GM20431 (cell line): Measurements from ENCODE around the gene TCEA3.

Experiments used
- in situ Hi-C: fragments of 300-500 bp; cut with MseI, MboI; formaldehyde crosslinking; loops from one replicate; pipeline ENCODE4 v1.15.0; 2020; ENCODE audit warnings: low sequenced_read_pairs; ENCODE audit not compliant: unreplicated experiment

The TCEA3 gene

GRCh38 chr1:23424293-23425192, at the start of gene TCEA3:
TCEA3 (minus strand) TSS chr1:23424748; CDS start chr1:23424633, 115 bp downstream.
- in situ Hi-C loops: no loop called here

- in situ Hi-C loops: no loop called here
Measured at GRCh38 chr1:23473037-23473800, 48.7 kb upstream of the TCEA3 start.

GRCh38 chr1:23472351-23473036, 47.9 kb upstream of the TCEA3 start:
- in situ Hi-C loops: no loop called here

- in situ Hi-C loops: no loop called here
Measured at GRCh38 chr1:23471473-23472075, 47.0 kb upstream of the TCEA3 start.

GRCh38 chr1:23470282-23471070, 45.9 kb upstream of the TCEA3 start:
- in situ Hi-C loops: no loop called here

- in situ Hi-C loops: no loop called here
Measured at GRCh38 chr1:23469372-23469982, 44.9 kb upstream of the TCEA3 start.

GRCh38 chr1:23466423-23466989, 42.0 kb upstream of the TCEA3 start:
- in situ Hi-C loops: no loop called here

GRCh38 chr1:23463286-23463685, 38.7 kb upstream of the TCEA3 start:
- in situ Hi-C loops: no loop called here

- in situ Hi-C loops: no loop called here
Measured at GRCh38 chr1:23462766-23463165, 38.2 kb upstream of the TCEA3 start.

GRCh38 chr1:23461050-23461449, 36.5 kb upstream of the TCEA3 start:
- in situ Hi-C loops: no loop called here

- in situ Hi-C loops: no loop called here
Measured at GRCh38 chr1:23460519-23460918, 36.0 kb upstream of the TCEA3 start.

- in situ Hi-C loops: no loop called here
Measured at GRCh38 chr1:23459338-23459757, 34.8 kb upstream of the TCEA3 start.

- in situ Hi-C loops: no loop called here
Measured at GRCh38 chr1:23456226-23456625, 31.7 kb upstream of the TCEA3 start.

GRCh38 chr1:23453455-23454000, 29.0 kb upstream of the TCEA3 start:
- in situ Hi-C loops: no loop called here

GRCh38 chr1:23452011-23452411, 27.5 kb upstream of the TCEA3 start:
- in situ Hi-C loops: no loop called here

GRCh38 chr1:23451441-23451840, 26.9 kb upstream of the TCEA3 start:
- in situ Hi-C loops: no loop called here

GRCh38 chr1:23450894-23451293, 26.3 kb upstream of the TCEA3 start:
- in situ Hi-C loops: no loop called here

GRCh38 chr1:23449958-23450357, 25.4 kb upstream of the TCEA3 start:
- in situ Hi-C loops: no loop called here
